HG03439 (cell line): ENCODE results near the gene EXOC4.
"Not testable (repeated sequence)": the region's sequence is repeated elsewhere in the genome, so short reads cannot be mapped to it uniquely, and the experiment has no call there.

ENCODE experiments used
- ATAC-seq: cut with Tn5 transposase; IDR thresholded peaks from one replicate; pipeline ENCODE4 v1.9.1; 2021; ENCODE audit warnings: mild to moderate bottlenecking, moderate library complexity; ENCODE audit not compliant: unreplicated experiment

The EXOC4 gene

DNA sequence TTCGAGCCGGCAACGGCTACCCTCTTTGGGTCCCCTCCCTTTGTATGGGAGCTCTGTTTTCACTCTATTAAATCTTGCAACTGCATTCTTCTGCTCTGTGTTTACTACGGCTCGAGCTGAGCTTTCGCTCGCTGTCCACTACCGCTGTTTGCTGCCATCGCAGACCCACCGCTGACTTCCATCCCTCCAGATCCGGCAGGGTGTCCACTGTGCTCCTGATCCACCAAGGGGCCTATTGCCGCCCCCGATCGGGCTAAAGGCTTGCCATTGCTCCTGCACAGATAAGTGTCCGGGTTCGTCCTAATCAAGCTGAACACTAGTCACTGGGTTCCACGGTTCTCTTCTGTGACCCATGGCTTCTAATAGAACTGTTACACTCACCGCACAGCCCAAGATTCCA is 653.7 kb downstream of the EXOC4 start:
- ATAC-seq, result not testable (repeated sequence)

DNA sequence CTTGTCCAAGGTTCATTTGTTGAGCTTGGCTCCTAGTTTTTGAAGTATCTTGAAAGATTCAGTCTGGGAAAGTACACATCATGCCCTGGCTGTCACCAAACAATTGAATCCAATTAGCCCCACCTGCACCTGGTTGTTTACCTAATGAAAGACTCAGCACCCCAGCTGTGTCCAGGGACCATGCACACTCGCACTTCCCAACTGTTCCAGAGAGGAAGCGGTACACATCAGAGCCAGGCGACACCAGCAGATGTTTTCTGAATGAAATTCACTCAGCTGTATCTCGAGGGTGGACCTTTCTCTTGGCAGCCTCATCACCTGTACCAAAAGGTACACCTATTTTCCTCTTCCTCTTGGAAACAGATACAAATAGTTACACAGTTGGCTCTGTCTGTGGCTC is 657.9 kb downstream of the EXOC4 start:
- ATAC-seq, result no peak

DNA sequence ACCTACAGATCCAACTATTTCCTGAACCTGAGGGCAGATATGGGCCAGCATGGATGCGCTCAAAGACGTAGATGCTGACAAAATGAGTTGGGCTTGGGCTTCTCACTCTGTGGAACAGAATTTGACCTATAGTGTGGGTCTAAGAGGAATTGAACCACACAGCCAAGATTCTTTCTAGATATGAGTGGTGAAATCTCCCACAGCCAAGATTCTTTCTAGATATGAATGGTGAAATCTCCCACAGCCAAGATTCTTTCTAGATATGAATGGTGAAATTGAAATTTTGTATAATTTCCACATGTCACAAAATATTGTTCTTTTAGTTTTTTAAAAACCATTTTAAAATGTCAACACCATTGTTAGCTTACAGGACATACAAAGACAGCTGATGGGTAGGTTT is 658.8 kb downstream of the EXOC4 start:
- ATAC-seq, result no peak

DNA sequence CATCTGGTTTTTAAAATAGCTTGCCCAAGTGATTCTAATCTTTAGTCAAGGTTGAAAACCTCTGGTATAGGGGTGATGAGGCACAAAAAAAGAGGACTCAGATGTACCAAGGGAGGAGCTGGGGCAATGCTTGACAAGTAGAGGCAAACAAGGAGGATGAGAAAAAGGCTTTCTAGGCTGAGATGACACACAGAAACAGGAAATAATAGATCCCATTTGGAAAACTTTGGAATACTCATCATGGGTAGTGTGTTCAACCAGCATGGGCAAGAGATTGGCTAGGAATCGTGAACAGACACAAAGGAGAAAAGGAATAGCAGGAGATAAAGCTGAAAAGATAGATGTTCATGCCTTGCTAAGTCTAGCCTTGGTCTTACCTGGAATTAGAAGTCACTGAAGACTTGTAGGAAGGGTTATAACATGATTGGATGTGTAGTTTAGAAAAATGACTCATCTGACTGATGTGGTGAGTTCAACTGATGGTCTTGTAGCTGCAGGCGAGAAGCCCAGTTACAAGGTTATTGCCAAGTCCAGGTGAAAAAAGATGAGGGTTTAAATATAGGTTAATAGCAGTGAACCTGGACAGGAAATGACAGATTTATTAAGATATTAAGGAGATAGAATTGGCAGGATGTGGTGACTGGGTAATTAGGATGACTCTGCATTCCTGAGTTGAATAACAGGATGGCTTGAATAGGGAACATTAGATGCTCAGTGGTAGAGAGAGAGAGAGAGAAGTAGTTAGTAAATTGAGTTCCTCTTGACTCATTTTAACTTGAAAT is 660.2 kb downstream of the EXOC4 start:
- ATAC-seq, result no peak

DNA sequence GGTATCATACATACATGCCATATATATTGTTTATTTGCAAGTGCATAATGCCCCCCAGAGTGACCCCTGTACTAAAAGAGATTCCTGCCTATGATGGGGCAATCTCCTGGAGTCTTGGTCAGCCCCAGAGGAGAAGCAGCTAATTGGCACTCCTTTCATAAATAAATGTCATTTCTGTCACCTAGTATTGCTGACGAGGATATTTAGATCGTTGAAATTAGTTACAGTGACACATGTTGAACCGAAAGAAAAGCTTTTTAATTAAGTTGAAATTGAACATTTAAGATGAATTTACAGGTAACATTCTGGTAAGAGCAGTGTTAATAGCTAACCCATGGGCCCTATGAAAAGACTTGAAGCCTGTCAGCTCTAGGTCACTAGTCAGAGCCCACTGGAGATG is 663.7 kb downstream of the EXOC4 start:
- ATAC-seq, result no peak

- ATAC-seq, result no peak
Observed at GRCh38 chr7:133919810-133920209, 666.9 kb downstream of the EXOC4 start.

- ATAC-seq, result no peak
Observed at GRCh38 chr7:133921635-133922182, 668.8 kb downstream of the EXOC4 start.

DNA sequence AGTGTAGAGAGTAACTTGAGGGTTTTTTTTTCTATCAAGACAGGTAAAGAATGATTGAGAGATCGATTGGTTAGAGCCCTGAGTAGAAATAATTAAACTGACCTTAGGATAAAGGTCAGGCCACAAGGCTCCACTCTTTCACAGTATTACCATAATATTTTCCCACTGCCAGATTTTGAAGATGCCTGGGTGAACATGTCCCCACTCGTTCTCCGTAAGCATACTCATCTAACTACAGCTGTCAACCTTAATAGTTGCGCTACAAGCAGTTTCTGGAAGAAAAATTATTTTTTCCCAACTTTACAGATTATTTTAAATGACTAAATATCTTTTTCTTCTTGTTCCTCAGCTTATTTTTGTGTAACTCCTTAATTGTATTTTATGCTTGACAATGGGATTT is 671.1 kb downstream of the EXOC4 start:
- no peak for ATAC-seq

DNA sequence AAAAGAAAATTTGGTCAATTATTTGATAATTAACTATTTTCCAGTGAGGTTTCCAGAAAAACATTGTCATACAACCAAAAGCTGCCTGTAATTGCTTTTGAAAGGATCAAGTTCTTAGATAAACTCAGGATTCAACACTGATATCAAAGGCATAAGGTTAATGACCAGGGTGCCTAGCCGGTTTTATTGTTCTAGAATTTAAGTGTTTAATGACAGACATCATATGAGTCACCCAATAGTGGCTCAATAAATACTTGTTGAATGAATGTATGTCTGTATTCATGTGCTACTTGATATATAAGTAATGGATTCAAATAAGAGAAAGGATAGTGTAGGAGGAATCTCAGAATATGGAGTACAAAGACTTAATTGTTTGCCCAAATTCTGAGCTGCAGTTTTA is 678.2 kb downstream of the EXOC4 start:
- no peak for ATAC-seq

GRCh38 chr7:133932591-133932990 is 679.7 kb downstream of the EXOC4 start:
- no peak for ATAC-seq

DNA sequence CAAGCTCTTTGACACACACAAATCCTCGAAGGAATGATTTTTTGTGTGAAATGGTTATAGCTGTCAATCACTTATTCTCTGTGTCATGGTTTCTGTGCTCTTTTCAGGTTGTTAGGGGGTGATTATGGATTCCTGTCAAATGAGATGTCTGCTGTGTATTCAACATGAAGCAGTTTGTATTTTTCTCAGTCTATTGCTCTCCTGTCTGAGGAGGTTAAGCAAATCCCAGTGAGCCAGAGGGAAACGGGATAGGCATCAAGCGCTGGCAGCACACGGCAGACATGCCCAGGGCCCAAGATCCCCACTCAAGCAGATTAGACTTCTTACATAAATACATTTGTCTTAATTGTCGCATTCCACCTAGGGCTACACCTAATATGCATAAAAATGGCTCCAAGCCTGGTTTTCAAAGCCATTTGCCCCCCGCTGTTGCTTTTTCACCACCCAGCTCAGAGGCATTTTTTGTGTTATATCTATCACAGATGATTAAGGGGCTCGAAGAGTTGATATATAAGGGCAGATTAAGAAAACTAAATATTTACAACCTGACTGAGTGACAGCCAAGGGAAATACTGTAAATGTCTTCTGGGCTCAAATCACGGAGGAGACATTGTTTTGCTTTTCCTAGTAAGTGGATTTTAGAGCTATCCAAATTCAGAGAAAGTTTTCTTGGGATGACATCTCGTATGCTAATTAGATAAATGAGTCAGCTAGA is 681.5 kb downstream of the EXOC4 start:
- ATAC-seq, result no peak

DNA sequence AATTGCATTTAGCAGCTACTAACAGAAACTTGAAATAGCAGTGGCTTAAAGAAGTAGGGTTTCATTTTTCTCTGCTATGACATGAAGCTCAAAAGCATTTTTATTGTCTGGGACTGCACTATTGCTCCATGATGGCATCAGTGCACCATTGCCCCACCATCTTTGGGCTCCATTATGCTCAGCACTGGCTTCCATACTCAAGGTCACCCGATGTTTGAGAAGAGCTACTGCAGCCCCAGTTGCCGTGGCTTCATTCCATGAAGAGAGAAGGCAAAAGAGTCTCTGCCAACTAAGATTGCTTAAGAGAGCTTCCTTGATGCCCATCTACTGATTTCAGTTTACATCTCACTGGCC is 682.1 kb downstream of the EXOC4 start:
- ATAC-seq, result no peak

GRCh38 chr7:133936074-133936473 is 683.2 kb downstream of the EXOC4 start:
- no peak for ATAC-seq

DNA sequence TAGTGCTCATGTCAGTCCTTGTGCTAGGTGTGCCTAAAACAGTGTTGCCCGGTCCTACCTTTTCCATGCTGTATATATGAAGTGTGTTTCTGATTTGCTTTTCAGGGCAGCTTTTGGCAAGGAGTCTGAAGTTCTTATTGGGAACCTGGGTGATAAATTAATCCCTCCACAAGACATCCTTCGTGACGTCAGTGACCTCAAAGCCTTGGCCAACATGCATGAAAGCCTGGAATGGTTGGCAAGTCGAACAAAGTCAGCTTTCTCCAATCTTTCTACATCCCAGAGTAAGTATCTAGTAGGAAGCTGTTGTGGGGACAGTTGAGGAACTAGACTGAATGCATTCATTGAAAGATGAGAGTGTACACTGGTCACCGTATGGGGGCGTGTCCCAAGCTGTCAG is 684.9 kb downstream of the EXOC4 start:
- no peak for ATAC-seq

DNA sequence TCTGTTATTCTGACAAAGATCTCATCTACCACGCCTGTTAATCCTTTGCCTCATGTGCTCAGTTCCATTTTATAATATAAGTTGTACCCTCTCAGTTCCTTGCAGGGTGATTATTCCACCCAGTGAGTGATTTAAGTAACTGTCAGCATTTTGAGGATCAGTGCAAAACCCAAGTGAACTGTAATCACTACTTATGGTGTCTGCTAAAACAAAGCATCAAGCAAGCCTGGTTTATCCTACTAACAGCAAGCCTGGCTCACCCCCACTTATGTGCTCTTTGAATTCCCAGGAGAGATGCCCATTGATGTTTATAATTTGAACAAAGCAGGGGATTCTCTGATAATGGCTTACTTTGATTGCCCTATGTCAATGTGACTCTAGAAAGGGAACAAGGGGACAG is 687.5 kb downstream of the EXOC4 start:
- no peak for ATAC-seq

DNA sequence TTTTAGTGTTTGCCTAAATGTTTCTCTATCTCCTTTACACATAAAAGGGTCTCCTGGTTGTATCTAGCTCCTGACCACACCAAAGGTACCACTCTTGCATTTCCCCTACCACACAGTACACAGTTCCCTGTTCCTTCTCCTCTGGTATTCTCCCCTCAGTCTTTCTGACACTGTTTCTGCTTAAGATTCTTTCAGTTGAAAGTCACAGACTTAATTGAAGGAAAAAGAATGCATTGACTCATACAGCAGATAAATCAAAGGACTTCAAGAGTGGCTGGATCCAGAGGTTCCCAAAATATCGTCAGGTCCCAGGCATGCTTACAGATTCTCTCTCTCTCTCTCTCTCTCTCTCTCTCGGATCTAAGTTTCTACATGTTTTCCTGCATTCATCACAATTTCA is 688.6 kb downstream of the EXOC4 start:
- ATAC-seq, result no peak

GRCh38 chr7:133945497-133945896 is 692.6 kb downstream of the EXOC4 start:
- no peak for ATAC-seq

- ATAC-seq, result no peak
Observed at GRCh38 chr7:133947458-133948254, 694.8 kb downstream of the EXOC4 start.

DNA sequence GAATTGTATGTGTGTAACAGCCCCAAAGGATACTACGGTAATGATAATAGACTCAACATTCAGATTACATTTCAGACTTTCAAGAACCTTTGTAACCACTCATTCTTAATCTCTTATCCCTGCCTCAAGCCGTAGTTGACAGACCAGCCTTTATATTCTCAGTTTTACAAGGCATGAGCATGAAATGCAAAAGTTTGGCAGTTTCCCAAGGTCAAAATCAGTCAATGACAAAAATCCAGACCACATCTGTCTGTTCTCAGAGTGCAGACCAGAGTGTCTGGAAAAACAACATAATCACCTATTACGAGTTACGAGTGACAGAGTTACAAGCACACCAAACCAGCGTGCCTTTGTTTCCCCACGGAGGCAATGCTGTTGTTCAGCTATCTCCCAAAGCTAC is 695.7 kb downstream of the EXOC4 start:
- ATAC-seq, result no peak

DNA sequence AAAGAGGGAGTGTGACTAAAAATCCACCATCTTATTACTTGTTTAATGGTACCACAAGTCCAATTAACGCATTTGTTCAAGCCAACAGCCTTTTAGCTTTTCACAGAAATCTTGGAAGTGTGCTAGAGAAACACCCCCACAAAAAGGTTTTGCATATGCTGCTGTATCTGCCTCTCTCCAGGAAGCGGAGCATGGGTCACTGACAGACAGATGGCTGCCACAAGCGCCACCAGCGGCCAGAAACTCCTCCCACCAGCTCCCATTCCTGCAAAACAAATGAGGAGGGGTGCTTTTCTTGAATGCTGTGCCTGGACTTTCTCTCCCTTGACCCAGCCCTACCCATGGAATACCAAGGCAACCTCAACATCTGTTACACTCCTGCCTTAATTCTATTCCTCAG is 698.0 kb downstream of the EXOC4 start:
- ATAC-seq, result no peak

DNA sequence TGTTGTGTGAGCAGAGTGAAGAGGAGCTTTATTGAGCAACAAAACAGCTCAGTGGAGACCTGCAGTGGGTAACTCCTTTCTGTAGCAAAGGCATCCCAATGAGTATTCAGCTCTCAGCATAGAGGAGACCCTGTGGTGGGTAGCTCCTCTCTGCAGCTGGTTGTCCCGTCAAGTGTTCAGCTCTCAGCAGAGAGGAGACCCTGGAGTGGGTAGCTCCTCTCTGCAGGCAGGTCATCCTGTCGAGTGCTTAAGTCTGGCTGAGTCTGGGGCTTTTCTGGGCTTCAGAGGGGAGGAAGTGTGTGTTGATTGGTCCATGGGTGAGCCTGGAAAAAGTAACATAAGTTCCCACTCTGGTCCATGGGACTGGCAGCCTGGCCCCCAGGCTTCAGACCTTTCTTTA is 702.3 kb downstream of the EXOC4 start:
- ATAC-seq, result no peak

DNA sequence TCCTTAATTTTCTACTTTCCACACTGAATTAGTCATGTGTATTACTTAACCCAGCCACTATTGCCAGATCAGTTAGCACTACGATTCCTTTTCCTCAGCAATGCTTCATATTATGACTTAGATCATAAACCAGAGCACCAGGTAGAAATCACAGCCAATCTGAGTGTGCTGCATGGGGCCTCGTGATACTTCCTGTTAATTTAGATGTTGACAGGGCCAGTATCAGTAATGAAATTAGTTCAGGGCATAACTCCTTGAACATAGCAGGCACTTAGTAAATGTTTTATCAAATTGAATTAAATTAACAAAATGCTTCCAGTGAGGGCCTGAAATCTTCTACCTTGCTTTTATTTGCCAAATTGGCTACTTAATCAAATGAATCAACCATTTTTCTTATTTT is 705.0 kb downstream of the EXOC4 start:
- no peak for ATAC-seq
